GM18505 (cell line): ENCODE measurements around the gene SLC1A5.

Experiments
- ATAC-seq: cut with Tn5 transposase; IDR thresholded peaks from one replicate; pipeline ENCODE4 v1.9.1; 2021; ENCODE audit not compliant: unreplicated experiment
- POLR2A ChIP-seq: IDR thresholded peaks from 4 replicates; pipeline ENCODE4 v1.6.1; 2011; ENCODE audit warnings: borderline replicate concordance; ENCODE audit not compliant: insufficient read depth, insufficient read length; ENCODE audit errors: extremely low read depth

The SLC1A5 gene

DNA sequence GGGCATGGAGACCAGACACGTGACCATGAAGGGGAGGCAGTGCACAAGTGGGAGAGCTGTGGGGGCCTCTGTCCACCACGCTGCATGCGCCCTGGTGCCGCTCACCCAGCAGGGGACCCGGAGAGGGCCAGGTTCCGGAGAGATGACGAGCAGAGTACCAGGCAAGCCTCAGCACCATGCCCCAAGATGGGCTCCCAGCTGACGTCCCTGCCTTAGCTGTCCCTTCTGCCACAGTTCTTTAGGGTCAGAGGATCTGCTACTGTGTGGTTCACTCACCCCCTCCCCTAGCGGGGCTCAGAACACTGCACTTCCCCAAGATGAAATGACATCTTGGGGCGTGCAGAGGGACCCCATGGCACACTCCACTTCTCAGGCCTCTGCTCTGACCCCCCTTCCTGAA is 61.8 kb downstream of the SLC1A5 start:
- TF ChIP-seq POLR2A = no peak
- ATAC-seq = no peak

GRCh38 chr19:46725859-46726393 is 62.5 kb downstream of the SLC1A5 start:
- TF ChIP-seq POLR2A = no peak
- ATAC-seq = no peak

GRCh38 chr19:46725036-46725820 is 63.2 kb downstream of the SLC1A5 start:
- no peak for TF ChIP-seq POLR2A
- ATAC-seq = no peak
